NCI-H510A (cell line): Measurements from ENCODE around the gene SFXN5.
"Not testable (repeated sequence)": the region's sequence is repeated elsewhere in the genome, so short reads cannot be mapped to it uniquely, and the experiment has no call there.

ENCODE experiments used
- DNase-seq: peaks from one replicate; lab custom pipeline; 2025; lab: John Stamatoyannopoulos, UW

SFXN5 gene, protein sequence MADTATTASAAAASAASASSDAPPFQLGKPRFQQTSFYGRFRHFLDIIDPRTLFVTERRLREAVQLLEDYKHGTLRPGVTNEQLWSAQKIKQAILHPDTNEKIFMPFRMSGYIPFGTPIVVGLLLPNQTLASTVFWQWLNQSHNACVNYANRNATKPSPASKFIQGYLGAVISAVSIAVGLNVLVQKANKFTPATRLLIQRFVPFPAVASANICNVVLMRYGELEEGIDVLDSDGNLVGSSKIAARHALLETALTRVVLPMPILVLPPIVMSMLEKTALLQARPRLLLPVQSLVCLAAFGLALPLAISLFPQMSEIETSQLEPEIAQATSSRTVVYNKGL

GRCh38 chr2:73071360-73072128 is at the start of gene SFXN5:
TSS of gene SFXN5 (minus strand) at chr2:73071712. CDS start at chr2:73071705, 7 bp downstream.
- DNase-seq, result peak; percentile 88

GRCh38 chr2:73119611-73120239 is 48.2 kb upstream of the SFXN5 start:
- DNase-seq, result not testable (repeated sequence)

DNA sequence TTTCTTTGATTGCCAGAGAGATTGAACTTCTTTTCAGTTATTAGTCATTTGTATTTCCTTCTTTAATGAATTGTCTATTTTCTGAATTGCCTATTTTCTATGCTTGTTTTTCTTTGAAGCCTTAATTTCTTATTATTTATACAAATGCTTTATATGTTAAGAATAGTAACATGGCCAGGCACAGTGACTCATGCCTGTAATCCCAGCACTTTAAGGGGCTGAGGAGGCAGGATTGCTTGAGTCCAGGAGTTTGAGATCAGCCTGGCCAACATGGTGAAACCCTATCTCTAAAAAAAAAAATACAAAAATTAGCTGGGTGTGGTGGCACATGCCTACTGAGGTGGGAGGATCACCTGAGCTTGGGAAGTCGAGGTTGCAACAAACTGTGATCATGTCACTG is 45.9 kb upstream of the SFXN5 start:
- no peak for DNase-seq

- DNase-seq, result no peak
Observed at GRCh38 chr2:73116182-73116960, 44.9 kb upstream of the SFXN5 start.

- DNase-seq, result no peak
Observed at GRCh38 chr2:73114273-73114867, 42.9 kb upstream of the SFXN5 start.

- DNase-seq, result peak; percentile 30
Observed at GRCh38 chr2:73112913-73113854, 41.7 kb upstream of the SFXN5 start, which contains the start of gene RAB11FIP5. TSS of gene RAB11FIP5 (minus strand) at chr2:73112948. CDS start at chr2:73112777, 171 bp downstream.

DNA sequence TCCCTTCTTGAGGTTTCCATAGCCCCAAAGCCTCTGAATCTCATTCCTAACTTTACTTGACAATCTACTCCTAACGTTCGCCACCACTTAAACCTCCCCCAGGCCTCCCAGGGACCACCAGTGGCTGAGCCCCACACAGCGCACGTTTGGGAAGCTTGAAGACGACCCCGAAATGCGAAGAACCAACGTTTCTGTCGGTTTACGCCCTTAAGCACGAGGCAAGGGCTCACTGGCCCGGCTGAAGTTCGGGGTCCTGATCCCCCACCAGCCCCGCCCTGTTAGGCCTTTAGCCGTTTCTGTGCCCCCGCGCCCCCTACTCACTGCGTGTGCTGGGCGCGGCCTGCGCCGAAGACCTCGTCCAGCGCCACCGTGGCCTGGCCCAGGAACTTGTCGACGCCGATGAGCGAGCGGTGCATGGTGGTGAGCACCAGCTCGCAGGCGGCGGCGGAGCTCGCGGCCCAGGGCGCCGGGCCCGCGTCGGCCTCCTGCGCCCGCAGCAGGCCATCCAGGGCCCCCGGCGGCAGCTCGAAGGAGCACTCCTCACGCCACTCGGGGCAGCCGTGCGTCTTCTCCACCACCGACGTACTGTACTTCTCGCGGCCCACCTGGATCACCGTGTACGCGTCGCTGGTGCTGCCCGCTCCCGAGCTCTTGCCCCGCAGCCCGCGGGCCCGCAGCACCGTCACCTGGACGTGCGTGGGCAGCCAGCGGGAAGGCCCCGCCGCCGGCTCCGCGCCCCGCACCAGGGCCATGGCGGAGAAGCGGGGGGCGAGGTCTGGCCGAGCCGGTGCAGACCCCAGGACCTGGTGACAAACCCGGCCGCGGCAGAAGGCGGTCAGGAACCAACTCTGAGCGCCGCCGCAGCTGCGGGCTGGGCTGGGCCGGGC is 40.8 kb upstream of the SFXN5 start:
- DNase-seq, result no peak

DNA sequence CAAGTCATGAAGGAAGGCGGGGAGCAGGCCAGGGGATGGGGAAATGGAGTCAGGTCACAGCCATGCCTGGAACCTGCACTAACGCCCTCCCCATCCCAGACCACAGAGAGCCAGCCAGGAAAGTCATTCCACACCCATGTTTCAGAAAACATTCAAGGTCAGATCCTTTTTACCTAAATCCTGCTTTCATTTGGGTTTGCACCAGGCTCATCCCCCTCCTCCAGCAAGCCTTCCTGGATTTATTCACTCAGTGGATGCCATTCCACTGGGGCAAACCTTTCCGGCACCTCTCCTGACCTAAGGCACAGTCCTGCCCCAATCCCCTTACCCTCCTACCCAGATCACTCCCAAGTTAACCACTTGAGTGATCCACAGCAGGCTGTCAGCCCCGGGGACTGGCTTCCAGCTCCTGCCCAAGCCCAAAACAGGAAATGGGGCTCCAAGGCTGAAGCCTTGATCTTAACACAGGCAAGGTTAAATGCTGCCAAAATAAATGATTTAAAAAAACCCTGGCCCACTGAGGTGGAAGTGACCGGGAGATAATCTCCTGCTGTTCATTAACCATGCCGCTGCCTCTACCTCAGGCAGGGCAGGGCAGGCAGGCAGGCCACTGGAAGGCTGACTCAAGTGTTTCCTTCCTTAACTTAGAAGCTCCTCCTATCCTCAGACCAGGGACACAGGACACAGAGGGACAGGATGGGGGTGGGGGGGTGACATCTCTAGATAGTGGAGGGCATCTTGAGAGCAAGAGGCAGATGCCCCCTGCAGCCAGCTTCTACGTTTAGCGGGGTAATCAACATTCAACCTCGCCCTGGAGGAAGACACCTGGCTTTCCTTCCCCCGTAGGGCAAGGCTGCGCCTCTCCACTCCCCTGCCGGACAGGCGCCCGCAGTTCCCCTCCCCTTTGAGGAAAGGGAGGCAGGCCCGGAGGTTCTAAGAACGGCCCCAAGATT is 39.8 kb upstream of the SFXN5 start:
- DNase-seq, result no peak

GRCh38 chr2:73110168-73111072 is 38.9 kb upstream of the SFXN5 start:
- DNase-seq, result no peak

GRCh38 chr2:73109431-73110167 is 38.1 kb upstream of the SFXN5 start:
- DNase-seq, result no peak

- DNase-seq, result no peak
Observed at GRCh38 chr2:73107211-73107926, 35.9 kb upstream of the SFXN5 start.

DNA sequence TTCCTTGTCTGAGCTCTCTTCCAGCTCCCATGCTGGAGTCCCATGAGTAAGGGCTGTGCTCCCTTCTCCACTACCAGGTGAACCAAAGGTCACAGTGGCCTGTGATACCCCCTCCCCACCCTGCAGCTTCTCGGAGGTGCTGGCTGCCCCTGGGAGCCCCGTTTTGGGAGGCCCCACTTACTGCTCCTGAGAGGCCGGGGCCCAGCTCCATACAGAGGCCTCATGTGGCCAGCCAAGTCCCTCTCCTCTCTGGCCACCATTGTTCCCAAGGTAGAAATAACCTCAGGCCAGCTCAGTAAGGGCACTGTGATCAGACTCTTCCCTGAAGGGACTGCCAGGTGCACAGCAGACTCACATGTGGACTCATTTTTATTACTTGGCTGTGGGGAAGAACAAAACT is 35.3 kb upstream of the SFXN5 start:
- no peak for DNase-seq

GRCh38 chr2:73105511-73105971 is 34.0 kb upstream of the SFXN5 start:
- no peak for DNase-seq

DNA sequence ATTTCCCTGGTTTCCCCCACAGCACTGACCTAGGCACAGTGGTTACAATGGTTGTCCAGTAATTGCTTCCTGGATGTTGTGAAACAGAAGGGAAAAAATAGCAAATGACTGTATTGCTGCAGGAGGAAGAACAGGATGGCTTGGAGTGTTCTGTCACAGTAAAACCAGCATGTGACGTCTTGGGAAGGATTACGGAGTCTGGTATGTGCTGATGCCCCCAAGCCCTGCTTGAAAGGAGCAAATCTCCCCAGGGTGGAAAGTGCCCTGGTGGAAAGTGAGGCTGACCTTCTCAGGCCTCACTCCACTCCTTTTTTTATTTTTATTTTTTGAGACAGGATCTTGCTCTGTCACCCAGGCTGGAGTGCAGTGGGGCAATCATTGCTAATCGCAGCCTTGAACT is 33.4 kb upstream of the SFXN5 start:
- DNase-seq, result no peak

- no peak for DNase-seq
Observed at GRCh38 chr2:73103018-73103542, 31.6 kb upstream of the SFXN5 start.
